GM21447 (cell line): ENCODE results near the gene TBC1D8.

ENCODE experiments used
- ATAC-seq: cut with Tn5 transposase; IDR thresholded peaks from one replicate; pipeline ENCODE4 v1.9.1; 2021; ENCODE audit not compliant: unreplicated experiment

The TBC1D8 gene

GRCh38 chr2:101139495-101139894 is 11.7 kb downstream of the TBC1D8 start:
- ATAC-seq, result no peak

GRCh38 chr2:101135412-101136296 is 15.5 kb downstream of the TBC1D8 start:
- no peak for ATAC-seq

- ATAC-seq, result no peak
Observed at GRCh38 chr2:101133492-101134100, 17.6 kb downstream of the TBC1D8 start.

GRCh38 chr2:101132202-101132601 is 19.0 kb downstream of the TBC1D8 start:
- ATAC-seq, result no peak

- ATAC-seq, result no peak
Observed at GRCh38 chr2:101130081-101130480, 21.1 kb downstream of the TBC1D8 start.

- no peak for ATAC-seq
Observed at GRCh38 chr2:101127319-101128056, 23.7 kb downstream of the TBC1D8 start.

GRCh38 chr2:101125808-101126207 is 25.4 kb downstream of the TBC1D8 start:
- no peak for ATAC-seq

- no peak for ATAC-seq
Observed at GRCh38 chr2:101125374-101125773, 25.8 kb downstream of the TBC1D8 start.

- ATAC-seq, result no peak
Observed at GRCh38 chr2:101124643-101125366, 26.4 kb downstream of the TBC1D8 start.

GRCh38 chr2:101123795-101124471 is 27.2 kb downstream of the TBC1D8 start:
- ATAC-seq, result no peak

- no peak for ATAC-seq
Observed at GRCh38 chr2:101121174-101121573, 30.0 kb downstream of the TBC1D8 start.

- no peak for ATAC-seq
Observed at GRCh38 chr2:101120124-101120996, 30.8 kb downstream of the TBC1D8 start.

GRCh38 chr2:101119431-101119830 is 31.8 kb downstream of the TBC1D8 start:
- ATAC-seq, result no peak

GRCh38 chr2:101116841-101117552 is 34.2 kb downstream of the TBC1D8 start:
- no peak for ATAC-seq

GRCh38 chr2:101116348-101116747 is 34.8 kb downstream of the TBC1D8 start:
- ATAC-seq, result no peak

- ATAC-seq, result no peak
Observed at GRCh38 chr2:101115664-101116063, 35.5 kb downstream of the TBC1D8 start.

GRCh38 chr2:101114815-101115214 is 36.4 kb downstream of the TBC1D8 start:
- ATAC-seq, result no peak

- no peak for ATAC-seq
Observed at GRCh38 chr2:101114268-101114783, 36.9 kb downstream of the TBC1D8 start.
